H1 (cell line): ENCODE data around the gene NAT8L. TPM values are rescaled to one million over a fixed set of nuclear protein-coding genes. Genes with fewer than 3 reads are reported as not detected.
A peak's percentile ranks its signal among the peaks of the same experiment; 100 is the strongest.

Experiments used
- CTCF ChIA-PET: fragments of 300-600 bp; sonication (Branson Sonifier 250); formaldehyde crosslinking; loops from one replicate; lab custom pipeline; 2021; ENCODE audit not compliant: partially characterized antibody; lab: Charles Lee
- POLR2A ChIA-PET: fragments of 300-600 bp; sonication (Branson Sonifier 250); formaldehyde crosslinking; loops from one replicate; lab custom pipeline; 2021; ENCODE audit warnings: inconsistent platforms; ENCODE audit not compliant: partially characterized antibody; lab: Charles Lee
- DNase-seq, 2 experiments: peaks; one replicate each; pipeline versions ENCODE4 v3.0.0 to v3.0.0-alpha.2; 2010 to 2022; ENCODE audit warnings: low spot score in 2 of 2, low read depth in 1 of 2, mixed read lengths in 1 of 2
- FAIRE-seq: peaks from 2 replicates; lab custom pipeline; 2011; peaks lifted over from hg19 to GRCh38; lab: Jason Lieb, UNC
- H2AFZ ChIP-seq: 2 replicates; pipeline ENCODE4 v1.8.1; 2012; ENCODE audit warnings: low read length, inconsistent platforms
- H2AK5ac ChIP-seq: 2 replicates; pipeline ENCODE4 v1.6.1; 2013; ENCODE audit warnings: low read depth, low read length
- H2BK120ac ChIP-seq: replicated peaks from 2 replicates; pipeline ENCODE3; 2013; ENCODE audit warnings: low read depth, low read length, inconsistent platforms
- H2BK12ac ChIP-seq: 2 replicates; pipeline ENCODE4 v1.6.1; 2013; ENCODE audit warnings: low read depth, low read length
- H2BK15ac ChIP-seq: 2 replicates; pipeline ENCODE4 v1.6.1; 2013; ENCODE audit warnings: low read length
- H2BK20ac ChIP-seq: 2 replicates; pipeline ENCODE4 v1.6.1; 2013; ENCODE audit warnings: low read length
- H2BK5ac ChIP-seq: 2 replicates; pipeline ENCODE4 v1.6.1; 2013; ENCODE audit warnings: low read depth, low read length
- H3K14ac ChIP-seq: 2 replicates; pipeline ENCODE4 v1.6.1; 2013; ENCODE audit warnings: inconsistent platforms; ENCODE audit not compliant: insufficient read length
- H3K18ac ChIP-seq: 2 replicates; pipeline ENCODE4 v1.6.1; 2013; ENCODE audit warnings: low read length; ENCODE audit errors: extremely low read depth
- H3K23ac ChIP-seq: 2 replicates; pipeline ENCODE4 v1.6.1; 2013; ENCODE audit warnings: inconsistent platforms; ENCODE audit not compliant: insufficient read length
- H3K23me2 ChIP-seq: 2 replicates; pipeline ENCODE4 v1.6.1; 2013; ENCODE audit warnings: low read depth, low read length
- H3K27ac ChIP-seq: 2 replicates; pipeline ENCODE4 v1.6.1; 2011; ENCODE audit warnings: low read depth, low read length, inconsistent platforms
- H3K27me3 ChIP-seq, 4 experiments: replicated peaks in 1 of 4; 1 replicate in 1 of 4; 2 replicates in 3 of 4; pipeline versions ENCODE4 v1.6.1 to v1.8.1; 2011 to 2013; ENCODE audit warnings: low read length in 3 of 4, mild to moderate bottlenecking in 3 of 4, inconsistent platforms in 2 of 4, mixed read lengths in 2 of 4, moderate library complexity in 1 of 4; ENCODE audit not compliant: control insufficient read depth in 3 of 4, insufficient read depth in 3 of 4; ENCODE audit errors: extremely low read depth in 1 of 4
- H3K36me3 ChIP-seq, 4 experiments: 2 replicates each; pipeline versions ENCODE4 v1.6.1 to v1.8.1; 2011 to 2013; ENCODE audit warnings: mild to moderate bottlenecking in 4 of 4, low read length in 3 of 4, moderate library complexity in 2 of 4, control low read depth in 1 of 4, inconsistent platforms in 1 of 4; ENCODE audit not compliant: insufficient read depth in 4 of 4, control insufficient read depth in 2 of 4
- H3K4ac ChIP-seq: replicated peaks from 2 replicates; pipeline ENCODE3; 2013; ENCODE audit warnings: low read length, low read depth, mixed read lengths, inconsistent platforms; ENCODE audit not compliant: insufficient read length
- H3K4me1 ChIP-seq, 4 experiments: replicated peaks in 1 of 4; 1 replicate in 1 of 4; 2 replicates in 3 of 4; pipeline versions ENCODE4 v1.6.1 to v1.8.1; 2011 to 2013; ENCODE audit warnings: low read length in 3 of 4, inconsistent platforms in 2 of 4, mixed read lengths in 1 of 4; ENCODE audit not compliant: insufficient read depth in 4 of 4, control insufficient read depth in 3 of 4
- H3K4me2 ChIP-seq, 2 experiments: 2 replicates each; pipeline versions ENCODE4 v1.6.1 to v1.8.1; 2011 to 2013; ENCODE audit warnings: low read depth in 2 of 2, low read length in 2 of 2, control low read depth in 1 of 2, inconsistent platforms in 1 of 2, mild to moderate bottlenecking in 1 of 2; ENCODE audit not compliant: insufficient read depth in 1 of 2
- H3K4me3 ChIP-seq, 4 experiments: fragments of 200-600, 300-600 bp in 1 of 4; sonication (generic), shearing (Covaris generic), sonication (Bioruptor Twin) in 1 of 4; 2 replicates each; pipeline versions ENCODE4 v1.5.1 to v1.8.1; 2011 to 2016; ENCODE audit warnings: low read length in 4 of 4, low read depth in 3 of 4, control low read depth in 2 of 4, inconsistent platforms in 2 of 4, mild to moderate bottlenecking in 2 of 4, mixed read lengths in 1 of 4, moderate library complexity in 1 of 4; ENCODE audit not compliant: insufficient read depth in 2 of 4; ENCODE audit errors: extremely low read depth in 1 of 4
- H3K56ac ChIP-seq: replicated peaks from 2 replicates; pipeline ENCODE3; 2013; ENCODE audit warnings: low read depth, mild to moderate bottlenecking, mixed read lengths, low read length, inconsistent platforms; ENCODE audit not compliant: insufficient read length
- H3K79me1 ChIP-seq: 2 replicates; pipeline ENCODE4 v1.6.1; 2013; ENCODE audit warnings: low read depth, low read length, control low read depth
- H3K79me2 ChIP-seq, 2 experiments: 2 replicates each; pipeline versions ENCODE4 v1.6.1 to v1.8.1; 2012 to 2013; ENCODE audit warnings: low read length in 2 of 2, mild to moderate bottlenecking in 2 of 2, inconsistent platforms in 1 of 2; ENCODE audit not compliant: insufficient read depth in 2 of 2, control insufficient read depth in 1 of 2
- H3K9ac ChIP-seq, 4 experiments: replicated peaks in 1 of 4; 1 replicate in 1 of 4; 2 replicates in 3 of 4; pipeline versions ENCODE4 v1.6.1 to v1.8.1; 2011 to 2013; ENCODE audit warnings: low read depth in 3 of 4, low read length in 3 of 4, control low read depth in 2 of 4, mild to moderate bottlenecking in 2 of 4, moderate library complexity in 2 of 4, inconsistent platforms in 1 of 4; ENCODE audit errors: extremely low read depth in 1 of 4
- H3K9me3 ChIP-seq, 2 experiments: 2 replicates each; pipeline versions ENCODE4 v1.6.1 to v1.8.1; 2012 to 2013; ENCODE audit warnings: mild to moderate bottlenecking in 2 of 2, moderate library complexity in 2 of 2, control low read depth in 1 of 2, inconsistent platforms in 1 of 2, low read depth in 1 of 2, low read length in 1 of 2, mixed read lengths in 1 of 2; ENCODE audit not compliant: insufficient read depth in 2 of 2
- H4K20me1 ChIP-seq, 2 experiments: replicated peaks in 1 of 2; 2 replicates each; pipeline versions ENCODE3 to v1.8.1; 2011 to 2013; ENCODE audit warnings: inconsistent platforms in 2 of 2, low read length in 2 of 2, mild to moderate bottlenecking in 1 of 2; ENCODE audit not compliant: insufficient read depth in 2 of 2, control insufficient read depth in 1 of 2
- H4K5ac ChIP-seq: 2 replicates; pipeline ENCODE4 v1.6.1; 2013; ENCODE audit warnings: low read length, low read depth, mixed read lengths, inconsistent platforms; ENCODE audit not compliant: insufficient read length
- H4K8ac ChIP-seq: 2 replicates; pipeline ENCODE4 v1.8.0; 2013; ENCODE audit warnings: mild to moderate bottlenecking, moderate library complexity, low read length, inconsistent platforms; ENCODE audit not compliant: insufficient read depth; ENCODE audit errors: extremely low read depth
- H4K91ac ChIP-seq: replicated peaks from 2 replicates; pipeline ENCODE3; 2013; ENCODE audit warnings: low read length, mixed read lengths, inconsistent platforms; ENCODE audit not compliant: insufficient read length
- BACH1 ChIP-seq: IDR thresholded peaks from 2 replicates; pipeline ENCODE4 v1.6.1; 2012; ENCODE audit warnings: low read length, improper control_type of control experiment
- CHD2 ChIP-seq: IDR thresholded peaks from 2 replicates; pipeline ENCODE4 v1.6.1; 2012; ENCODE audit warnings: low read length, improper control_type of control experiment
- JUN ChIP-seq: IDR thresholded peaks from 2 replicates; pipeline ENCODE4 v1.6.1; 2011; ENCODE audit warnings: low read depth, mild to moderate bottlenecking, improper control_type of control experiment, low read length
- KDM4A ChIP-seq: IDR thresholded peaks from one replicate; pipeline ENCODE4 v1.7.1; 2012; ENCODE audit warnings: low read depth, mild to moderate bottlenecking, moderate library complexity, low read length, inconsistent platforms; ENCODE audit not compliant: severe bottlenecking
- NANOG ChIP-seq: IDR thresholded peaks from 2 replicates; pipeline ENCODE4 v1.6.1; 2011; ENCODE audit warnings: low read length, low read depth, mild to moderate bottlenecking, inconsistent platforms; ENCODE audit not compliant: insufficient read depth, poor library complexity, severe bottlenecking
- PHF8 ChIP-seq: fragments of 200-600 bp; sonication (generic); conservative IDR thresholded peaks from 2 replicates; pipeline ENCODE4 v1.7.1; 2012; ENCODE audit warnings: low read depth, mild to moderate bottlenecking, inconsistent platforms, low read length, moderate library complexity
- RNF2 ChIP-seq: fragments of 200-900, 300-1000 bp; sonication (generic); IDR thresholded peaks from 2 replicates; pipeline ENCODE4 v1.7.1; 2016; ENCODE audit warnings: borderline replicate concordance, low read depth, mild to moderate bottlenecking, antibody characterized with exemption, low read length; ENCODE audit not compliant: poor library complexity, severe bottlenecking; ENCODE audit errors: missing control alignments
- TAF7 ChIP-seq: optimal IDR thresholded peaks from 2 replicates; pipeline ENCODE3; 2011; ENCODE audit warnings: low read depth, mild to moderate bottlenecking, inconsistent platforms, low read length, moderate library complexity, borderline replicate concordance
- TBP ChIP-seq: IDR thresholded peaks from 2 replicates; pipeline ENCODE4 v1.6.1; 2011; ENCODE audit warnings: low read depth, low read length, improper control_type of control experiment
- WGBS, 2 experiments: shearing (Covaris generic) in 1 of 2; methylation state at CpG; one replicate each; pipeline versions ENCODE4 v1.1.6 to v1.1.7; 2013 to 2015; ENCODE audit warnings: low lambda C conversion rate in 2 of 2, mixed read lengths in 2 of 2, inconsistent platforms in 1 of 2, low coverage in 1 of 2, missing lambda C conversion rate in 1 of 2; ENCODE audit not compliant: insufficient replicate concordance in 2 of 2, insufficient coverage in 1 of 2, insufficient read length in 1 of 2; ENCODE audit errors: extremely low coverage in 1 of 2, missing lambda C conversion rate in 1 of 2; 5-methylcytosine and 5-hydroxymethylcytosine counted together
- polyA plus RNA-seq, 7 experiments: library from polyadenylated mRNA; depleted of rRNA in 3 of 7; stranded (reverse) in 5 of 7; unstranded in 2 of 7; fragments of >200 nt in 5 of 7; fragments of 200-250 nt in 2 of 7; gene quantifications; 1 replicate in 5 of 7; 2 replicates in 1 of 7; 4 replicates in 1 of 7; pipeline versions ENCODE4 v1.2.1 to v1.2.3, GENCODE V29; 2011 to 2013; ENCODE audit warnings: missing spikeins in 2 of 7, mixed read lengths in 2 of 7
- total RNA-seq: library from RNA; stranded (reverse); fragmentation: NEBNext Ultra II Directional; extraction: Animal tissue kit (Norgen Biotek cat#: 25700); gene quantifications from 2 replicates; pipeline ENCODE4 v1.2.1, GENCODE V29; 2021

The NAT8L gene
- total and polyA plus RNA-seq, 2 of the 8 experiments (the other 6 are each of a cell fraction or from before 2014, with no cell fraction given): 10.8 TPM

DNA sequence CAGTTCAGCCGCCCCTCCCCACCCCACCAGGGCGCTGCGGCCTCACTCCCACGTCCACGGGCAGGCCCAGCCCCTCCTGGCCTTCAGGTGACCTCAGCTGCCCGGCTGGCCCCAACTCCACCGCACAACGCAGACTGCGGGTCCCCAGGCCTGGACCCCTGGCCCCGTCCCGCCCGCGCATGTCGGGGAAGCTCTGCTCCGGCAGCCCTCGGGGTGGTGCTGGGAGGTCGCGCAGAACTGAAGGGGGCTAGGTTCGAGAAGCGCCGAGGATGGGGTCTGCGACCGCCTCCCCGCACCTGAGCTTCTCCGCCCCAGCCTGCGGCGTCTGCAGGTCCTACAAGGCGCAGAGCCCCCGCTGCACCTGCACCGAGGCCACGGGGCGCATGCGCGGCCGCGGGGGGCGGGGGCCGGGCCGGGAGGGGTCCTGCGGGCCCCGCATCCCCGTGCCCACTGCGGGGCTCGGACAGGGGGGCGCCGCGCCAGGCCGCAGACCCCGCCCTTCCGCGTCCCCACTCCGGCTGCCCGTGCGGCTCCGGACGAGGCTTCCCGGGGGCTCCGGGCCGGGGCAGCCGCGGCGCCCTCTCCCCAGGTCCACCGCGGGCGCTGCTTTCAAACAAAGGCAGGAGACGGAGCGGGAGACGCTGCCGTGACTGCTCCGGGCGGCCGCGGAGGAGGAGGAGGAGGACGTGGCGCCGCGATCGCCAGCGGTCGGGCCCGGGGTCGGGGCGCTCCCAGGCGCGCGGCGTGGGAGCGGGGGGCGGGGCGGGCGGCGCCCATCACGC lies 672 bp upstream of the NAT8L start:
- H2BK120ac ChIP-seq: no peak overlapping the region
- no peak overlapping the region; the same call in 1 of the 2 replicates for H2AFZ ChIP-seq
- peaks cover 5 to 12% of the 10 kb centered on the region in 2 experiments for H4K20me1 ChIP-seq
- H3K36me3 ChIP-seq: no peaks in the 10 kb centered on the region
- peak overlapping the region; percentile 25; the same call in 1 of the 2 replicates for H4K8ac ChIP-seq
- H3K4me1 ChIP-seq: peaks cover 0 to 5% (median 4%) of the 10 kb centered on the region in 4 experiments; a peak in 5 of 7 replicates
- FAIRE-seq (no peak), DNase-seq (no peak)
- H4K91ac ChIP-seq: no peak overlapping the region
- no peak overlapping the region for H3K4ac ChIP-seq
- H3K23me2 ChIP-seq: peaks cover 13% of the 10 kb centered on the region; the same call in 1 of the 2 replicates
- H3K4me3 ChIP-seq: peak overlapping the region; percentile 32 to 65 (median 36)
- H3K23ac ChIP-seq: no peak overlapping the region
- H3K9ac ChIP-seq: no peak overlapping the region
- POLR2A ChIA-PET: interaction anchor here (0.8 to 1.5 kb wide), 4 partner anchors 8 to 17 kb away, joined by 3 to 5 read pairs (median 4); a partner anchor contains a TSS
- CTCF ChIA-PET: interaction anchor here (0.6 to 3.0 kb wide), 2 partner anchors 13 to 228 kb away, joined by 3 to 10 read pairs; no protein-coding TSS in a partner anchor
- H3K9me3 ChIP-seq: no peaks in the 10 kb centered on the region
- no peak overlapping the region for H3K14ac ChIP-seq
- no peak overlapping the region for H4K5ac ChIP-seq
- no peaks in the 10 kb centered on the region for H3K79me1 ChIP-seq
- H3K4me2 ChIP-seq: peak overlapping the region; percentile 72 to 85
- no peak overlapping the region for H3K56ac ChIP-seq
- H2AK5ac ChIP-seq: no peak overlapping the region
- no peak overlapping the region for H2BK5ac ChIP-seq
- H2BK15ac ChIP-seq: no peak overlapping the region
- H2BK20ac ChIP-seq: no peak overlapping the region
- no peak overlapping the region; the same call in 1 of the 2 replicates for H3K18ac ChIP-seq
- H3K27ac ChIP-seq: no peak overlapping the region
- H3K79me2 ChIP-seq: no peaks in the 10 kb centered on the region
- WGBS, 2 experiments: 2% methylated on average over 14 of the region's 93 CpGs; no CpG with 5 or more reads in 1 of the 2 experiments
- no peak overlapping the region for H2BK12ac ChIP-seq
- H3K27me3 ChIP-seq: peaks cover 22 to 49% (median 38%) of the 10 kb centered on the region in 4 experiments
- TF ChIP-seq PHF8 (peak; percentile 47; the same call in 1 of the 2 replicates), NANOG (no peak), TBP (peak; percentile 4; the same call in 1 of the 2 replicates), TAF7 (no peak), JUN (no peak), RNF2 (no peak), CHD2 (no peak), BACH1 (no peak), KDM4A (peak; percentile 73)
